K562 (cell line): Measurements from ENCODE around the gene SYNJ2. TPM values are rescaled to one million over a fixed set of nuclear protein-coding genes. Genes with fewer than 3 reads are reported as not detected.

Source experiments
- CBFA2T2 ChIP-seq: fragments of 450-650 bp; conservative IDR thresholded peaks from 2 replicates; pipeline ENCODE4 v1.6.1; 2017; ENCODE audit warnings: mild to moderate bottlenecking
- MGA ChIP-seq: fragments of 450-650 bp; IDR thresholded peaks from 2 replicates; pipeline ENCODE4 v1.6.1; 2016; ENCODE audit warnings: mild to moderate bottlenecking, moderate library complexity
- MXD1 ChIP-seq: fragments of 250-450 bp; sonication (Bioruptor Pico); IDR thresholded peaks from 2 replicates; pipeline ENCODE4 v1.8.0; 2021; ENCODE audit warnings: borderline replicate concordance, mild to moderate bottlenecking, moderate library complexity; ENCODE audit not compliant: poor library complexity, severe bottlenecking
- SMAD2 ChIP-seq: fragments of 150-350 bp; IDR thresholded peaks from 2 replicates; pipeline ENCODE4 v1.6.1; 2014; ENCODE audit warnings: low read depth, mild to moderate bottlenecking, low read length
- SMARCB1 ChIP-seq: IDR thresholded peaks from 2 replicates; pipeline ENCODE4 v1.6.1; 2011; ENCODE audit warnings: improper control_type of control experiment, low read depth; ENCODE audit not compliant: insufficient read length
- ZKSCAN1 ChIP-seq: fragments of 150-350 bp; IDR thresholded peaks from 2 replicates; pipeline ENCODE4 v1.6.1; 2016; ENCODE audit warnings: low read depth, low read length
- ZNF76 ChIP-seq: fragments of 250-450 bp; sonication (Bioruptor Pico); IDR thresholded peaks from 2 replicates; pipeline ENCODE4 v1.4.0; 2020; ENCODE audit warnings: mild to moderate bottlenecking, moderate library complexity, borderline replicate concordance
- polyA plus RNA-seq, 8 experiments: library from polyadenylated mRNA; depleted of rRNA in 4 of 8; stranded (reverse) in 5 of 8; unstranded in 3 of 8; fragments of >200 nt; fragmentation: Nextera tagmentation in 2 of 8; fragmentation: Illumina TruSeq in 1 of 8; extraction: Ambion mirVana in 2 of 8; extraction: Trizol in 1 of 8; gene quantifications; 2 replicates each; pipeline versions ENCODE4 v1.2.1 to v1.2.3, GENCODE V29; 2011 to 2014; ENCODE audit warnings: inconsistent platforms in 1 of 8, missing spikeins in 1 of 8
- total RNA-seq, 7 experiments: library from RNA; depleted of rRNA in 6 of 7; stranded (reverse); fragments of >200 nt in 6 of 7; fragmentation: Illumina TruSeq in 2 of 7; extraction: Trizol in 2 of 7; gene quantifications; 2 replicates each; pipeline versions ENCODE4 v1.2.1 to v1.2.3, GENCODE V29; 2011 to 2021; ENCODE audit warnings: low replicate concordance in 1 of 7
- TF ChIP-seq, protein P1 (sequence below): fragments of 450-650 bp; formaldehyde crosslinking; IDR thresholded peaks from 2 replicates; pipeline ENCODE4 v1.4.0; 2022; ENCODE audit warnings: missing genetic modification characterization

Gene SYNJ2
- total and polyA plus RNA-seq, 9 of the 15 experiments (the other 6 are each of a cell fraction or from before 2014, with no cell fraction given): 3.0 to 27.7 (median 17.8) TPM

GRCh38 chr6:157981132-157981394, 600 bp upstream of the SYNJ2 start (continued):
- TF ChIP-seq MGA (peak; percentile 82), ZNF76 (CRISPR knock-in tag) (0 out of 2 replicates have a peak, but pooled peaks have one; percentile 57), ZKSCAN1 (0 out of 2 replicates have a peak, but pooled peaks have one; percentile 18), CBFA2T2 (peak; percentile 67), MXD1 (CRISPR knock-in tag) (peak; percentile 28), SMAD2 (no peak), SMARCB1 (no peak)
- TF ChIP-seq, protein P1, sequence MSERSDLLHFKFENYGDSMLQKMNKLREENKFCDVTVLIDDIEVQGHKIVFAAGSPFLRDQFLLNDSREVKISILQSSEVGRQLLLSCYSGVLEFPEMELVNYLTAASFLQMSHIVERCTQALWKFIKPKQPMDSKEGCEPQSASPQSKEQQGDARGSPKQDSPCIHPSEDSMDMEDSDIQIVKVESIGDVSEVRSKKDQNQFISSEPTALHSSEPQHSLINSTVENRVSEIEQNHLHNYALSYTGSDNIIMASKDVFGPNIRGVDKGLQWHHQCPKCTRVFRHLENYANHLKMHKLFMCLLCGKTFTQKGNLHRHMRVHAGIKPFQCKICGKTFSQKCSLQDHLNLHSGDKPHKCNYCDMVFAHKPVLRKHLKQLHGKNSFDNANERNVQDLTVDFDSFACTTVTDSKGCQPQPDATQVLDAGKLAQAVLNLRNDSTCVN (CRISPR knock-in tag): no peak
